Stomach smooth muscle (tissue), 2 donors: ENCODE data around the gene BORCS5.
"Not testable (repeated sequence)": the region's sequence is repeated elsewhere in the genome, so short reads cannot be mapped to it uniquely, and the experiment has no call there.

Experiments
- H3K27ac ChIP-seq: one replicate; pipeline ENCODE4 v1.7.0; 2013; ENCODE audit warnings: mild to moderate bottlenecking, low read length, inconsistent platforms
- H3K27me3 ChIP-seq, 2 donors: one replicate each; pipeline ENCODE4 v1.7.0; 2013; ENCODE audit warnings: low read length in 2 of 2; ENCODE audit not compliant: insufficient read depth in 2 of 2, control insufficient read depth in 1 of 2
- H3K36me3 ChIP-seq, 2 donors: one replicate each; pipeline ENCODE4 v1.7.0; 2013; ENCODE audit warnings: low read length in 2 of 2; ENCODE audit not compliant: control insufficient read depth in 2 of 2, insufficient read depth in 2 of 2
- H3K4me1 ChIP-seq: one replicate; pipeline ENCODE4 v1.7.0; 2013; ENCODE audit warnings: low read length; ENCODE audit not compliant: control insufficient read depth, insufficient read depth
- H3K4me3 ChIP-seq, 2 donors: one replicate each; pipeline ENCODE4 v1.7.0; 2013; ENCODE audit warnings: low read length in 2 of 2
- H3K9ac ChIP-seq, 2 donors: one replicate each; pipeline ENCODE4 v1.7.0; 2013; ENCODE audit warnings: low read length in 2 of 2, mild to moderate bottlenecking in 1 of 2
- H3K9me3 ChIP-seq, 2 donors: one replicate each; pipeline ENCODE4 v1.7.0; 2013; ENCODE audit warnings: low read length in 2 of 2; ENCODE audit not compliant: control insufficient read depth in 2 of 2
- donor health status: healthy.
- donor health status: Pancreatic carcinoma.

The BORCS5 gene

DNA sequence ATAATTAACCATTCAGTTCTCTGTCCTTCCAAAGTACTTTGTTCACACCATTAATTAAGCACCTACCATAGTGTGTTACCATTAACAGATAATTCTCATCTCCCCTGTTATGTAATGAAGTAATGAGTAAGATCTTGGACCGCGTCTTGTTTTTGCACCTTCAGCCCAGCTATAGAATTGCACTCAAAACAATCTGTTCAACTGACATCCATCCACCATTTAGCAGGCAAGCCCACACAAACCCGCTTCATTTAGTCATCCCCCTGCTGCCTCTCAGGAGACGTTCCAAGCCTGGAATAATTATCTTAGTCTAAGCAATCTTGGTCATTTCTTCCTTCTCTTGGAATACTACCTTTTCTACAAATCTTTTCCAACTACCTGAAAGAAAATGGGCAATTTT lies 131.4 kb downstream of the BORCS5 start:
- Histone ChIP-seq H3K9me3 (no peaks in the 10 kb centered on the region), H3K9ac (no peak overlapping the region), H3K4me1 (no peaks in the 10 kb centered on the region), H3K36me3 (peaks cover 11 to 12% of the 10 kb centered on the region in 2 donors), H3K27me3 (no peaks in the 10 kb centered on the region), H3K4me3 (no peak overlapping the region), H3K27ac (no peak overlapping the region)

GRCh38 chr12:12488823-12489550 lies 132.1 kb downstream of the BORCS5 start:
- Histone ChIP-seq H3K4me3 (no peak overlapping the region), H3K27me3 (no peaks in the 10 kb centered on the region), H3K4me1 (no peaks in the 10 kb centered on the region), H3K9ac (no peak overlapping the region), H3K27ac (no peak overlapping the region), H3K9me3 (no peaks in the 10 kb centered on the region), H3K36me3 (peaks cover 8 to 12% of the 10 kb centered on the region in 2 donors)

- Histone ChIP-seq H3K9me3 (no peaks in the 10 kb centered on the region), H3K9ac (no peak overlapping the region), H3K27ac (no peak overlapping the region), H3K4me1 (no peaks in the 10 kb centered on the region), H3K4me3 (no peak overlapping the region), H3K36me3 (peaks cover 4% of the 10 kb centered on the region in 2 donors), H3K27me3 (no peaks in the 10 kb centered on the region)
These were observed 134.7 kb downstream of the BORCS5 start for GRCh38 chr12:12491606-12492005.

- Histone ChIP-seq H3K4me3 (no peak overlapping the region), H3K4me1 (no peaks in the 10 kb centered on the region), H3K27me3 (no peaks in the 10 kb centered on the region), H3K27ac (no peak overlapping the region), H3K9me3 (no peaks in the 10 kb centered on the region), H3K9ac (no peak overlapping the region), H3K36me3 (peaks cover 0 to 4% of the 10 kb centered on the region in 2 donors)
These were observed 135.7 kb downstream of the BORCS5 start for GRCh38 chr12:12492547-12492946.

- Histone ChIP-seq H3K4me1 (no peaks in the 10 kb centered on the region), H3K4me3 (no peak overlapping the region), H3K36me3 (peaks cover 0 to 6% of the 10 kb centered on the region in 2 donors), H3K9ac (no peak overlapping the region), H3K27me3 (no peaks in the 10 kb centered on the region), H3K27ac (no peak overlapping the region), H3K9me3 (no peaks in the 10 kb centered on the region)
These were observed 138.7 kb downstream of the BORCS5 start for GRCh38 chr12:12495536-12495935.

GRCh38 chr12:12498210-12498609 lies 141.3 kb downstream of the BORCS5 start:
- Histone ChIP-seq H3K4me1 (no peaks in the 10 kb centered on the region), H3K9me3 (no peaks in the 10 kb centered on the region), H3K27me3 (no peaks in the 10 kb centered on the region), H3K4me3 (no peak overlapping the region), H3K36me3 (peaks cover 0 to 6% of the 10 kb centered on the region in 2 donors), H3K27ac (no peak overlapping the region), H3K9ac (no peak overlapping the region)

DNA sequence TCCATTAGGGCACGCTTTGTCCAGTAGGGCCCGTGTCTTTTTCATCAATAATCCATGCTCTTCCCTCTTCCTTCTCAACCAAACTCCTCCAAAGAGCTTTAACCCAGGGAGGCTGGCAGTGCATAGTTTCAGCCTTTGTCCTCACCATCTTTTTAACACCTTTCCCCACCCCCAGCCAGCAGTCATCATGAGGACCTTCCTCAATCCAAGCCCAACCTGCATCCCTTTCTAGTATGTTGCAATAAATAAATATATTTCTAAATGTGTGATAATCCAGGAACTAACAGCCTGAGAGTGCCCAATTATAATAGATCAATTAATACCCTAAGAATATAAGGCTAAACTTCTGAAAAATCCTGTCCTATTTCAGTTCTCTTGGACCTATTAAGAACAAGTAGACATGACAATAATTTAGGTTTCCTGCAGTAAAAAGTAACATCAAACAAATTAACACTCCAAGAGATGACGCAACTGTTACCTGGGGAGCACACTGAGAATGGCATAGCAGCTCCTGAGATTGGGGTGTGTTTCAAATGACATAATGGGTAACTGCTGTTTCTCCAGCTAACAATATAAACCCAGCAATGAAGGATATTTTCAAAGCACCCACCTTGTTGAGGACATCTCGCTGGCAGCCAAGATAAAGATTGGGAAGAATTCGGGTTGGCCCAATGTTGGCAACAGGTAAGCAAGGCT lies 143.2 kb downstream of the BORCS5 start:
- H3K36me3 ChIP-seq: peaks cover 0 to 6% of the 10 kb centered on the region in 2 donors
- H3K4me1 ChIP-seq: no peaks in the 10 kb centered on the region
- H3K27ac ChIP-seq: no peak overlapping the region
- no peaks in the 10 kb centered on the region for H3K27me3 ChIP-seq
- H3K4me3 ChIP-seq: no peak overlapping the region
- H3K9ac ChIP-seq: no peak overlapping the region
- H3K9me3 ChIP-seq: no peaks in the 10 kb centered on the region

GRCh38 chr12:12501121-12501520 lies 144.2 kb downstream of the BORCS5 start:
- Histone ChIP-seq H3K4me1 (no peaks in the 10 kb centered on the region), H3K36me3 (peaks cover 0 to 6% of the 10 kb centered on the region in 2 donors), H3K9me3 (no peaks in the 10 kb centered on the region), H3K9ac (no peak overlapping the region), H3K27me3 (no peaks in the 10 kb centered on the region), H3K4me3 (no peak overlapping the region), H3K27ac (no peak overlapping the region)

DNA sequence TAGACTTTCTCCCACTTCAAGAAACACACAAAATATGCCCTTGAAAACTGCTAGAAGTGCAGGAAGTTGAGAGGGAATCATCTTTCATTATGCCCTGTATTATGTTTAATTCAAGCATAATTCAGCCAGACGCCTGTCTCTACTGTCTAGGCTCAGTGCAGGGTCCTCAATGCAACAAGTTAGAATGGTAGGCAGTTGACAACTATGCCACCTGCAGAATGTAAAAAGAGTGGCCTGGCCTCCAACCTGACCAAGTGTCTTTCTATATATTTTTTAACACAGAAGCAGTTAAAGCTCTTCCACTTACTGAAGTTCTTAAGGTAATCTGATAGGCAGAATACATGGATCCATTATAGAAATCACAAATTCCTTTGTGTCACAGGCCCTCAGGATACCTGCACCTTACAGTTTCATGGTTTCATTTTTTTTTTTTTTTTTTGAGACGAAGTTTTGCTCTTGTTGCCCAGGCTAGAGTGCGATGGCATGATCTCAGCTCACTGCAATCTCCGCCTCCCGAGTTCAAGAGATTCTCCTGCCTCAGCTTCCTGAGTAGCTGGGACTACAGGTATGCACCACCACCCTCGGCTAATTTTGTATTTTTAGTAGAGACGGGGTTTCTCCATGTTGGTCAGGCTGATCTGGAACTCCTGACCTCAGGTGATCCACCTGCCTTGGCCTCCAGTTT lies 145.4 kb downstream of the BORCS5 start:
- not testable (repeated sequence) for H3K4me1 ChIP-seq, H3K27ac ChIP-seq

DNA sequence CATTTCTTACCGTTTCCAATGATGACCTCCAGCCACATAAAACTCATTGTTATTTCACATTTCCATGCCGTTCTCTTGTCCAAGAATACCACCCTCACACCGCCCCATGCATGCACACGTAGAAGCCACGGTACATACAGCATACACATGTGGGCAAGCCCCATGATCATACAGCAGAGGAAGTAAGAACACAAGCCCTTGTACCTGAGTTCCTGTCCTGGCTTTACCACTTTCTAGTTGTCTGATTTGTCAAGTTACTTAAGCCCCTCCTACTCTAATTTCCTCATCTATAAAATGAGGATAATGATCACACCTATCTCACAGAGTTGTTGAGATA lies 145.9 kb downstream of the BORCS5 start:
- no peak overlapping the region for H3K4me3 ChIP-seq
- no peaks in the 10 kb centered on the region for H3K4me1 ChIP-seq
- H3K27me3 ChIP-seq: no peaks in the 10 kb centered on the region
- H3K36me3 ChIP-seq: peaks cover 0 to 6% of the 10 kb centered on the region in 2 donors
- H3K27ac ChIP-seq: no peak overlapping the region
- H3K9me3 ChIP-seq: no peaks in the 10 kb centered on the region
- H3K9ac ChIP-seq: no peak overlapping the region

More for the DNA sequence above, 145.4 kb downstream of the BORCS5 start:
- H3K9ac ChIP-seq, H3K36me3 ChIP-seq, H3K9me3 ChIP-seq, H3K4me3 ChIP-seq, H3K27me3 ChIP-seq: not testable (repeated sequence)
